ENCODE data around the gene PADI1.

GRCh38 chr1:17216078-17216477 lies 11.2 kb downstream of the PADI1 start:
- TF ChIP-seq SUZ12 (IDR thresholded peaks at IDR 0.05; ENCODE audit: extremely low read depth, insufficient read depth, insufficient read length) (no peak), ZNF274 (IDR thresholded peaks at IDR 0.05; ENCODE audit: low read depth, low read length) (no peak), YY1 (IDR thresholded peaks at IDR 0.05; ENCODE audit: insufficient read depth, insufficient read length) (no peak)

Data from NT2/D1 (cell line).